Fibroblast of lung (primary cell): Measurements from ENCODE around the gene DENND4A. TPM values are rescaled to one million over a fixed set of nuclear protein-coding genes. Genes with fewer than 3 reads are reported as not detected.

Source experiments
- DNase-seq, 2 donors: peaks; one replicate each; pipeline versions ENCODE4 v3.0.0 to v3.0.0-alpha.2; 2010; ENCODE audit warnings: low read depth in 2 of 2
- H2AFZ ChIP-seq: 2 replicates; pipeline ENCODE4 v1.5.1; 2012; ENCODE audit warnings: low read length, control low read depth, inconsistent platforms
- H3K27ac ChIP-seq: 2 replicates; pipeline ENCODE4 v1.5.1; 2011; ENCODE audit warnings: low read length, control low read depth; ENCODE audit not compliant: insufficient read depth
- H3K27me3 ChIP-seq: 2 replicates; pipeline ENCODE4 v1.5.1; 2011; ENCODE audit warnings: mild to moderate bottlenecking, low read length; ENCODE audit not compliant: control insufficient read depth, insufficient read depth
- H3K36me3 ChIP-seq: 2 replicates; pipeline ENCODE4 v1.5.1; 2011; ENCODE audit warnings: low read length; ENCODE audit not compliant: control insufficient read depth, insufficient read depth
- H3K4me1 ChIP-seq: 2 replicates; pipeline ENCODE4 v1.5.1; 2011; ENCODE audit warnings: low read length; ENCODE audit not compliant: control insufficient read depth, insufficient read depth; ENCODE audit errors: extremely low read depth
- H3K4me2 ChIP-seq: 2 replicates; pipeline ENCODE4 v1.5.1; 2011; ENCODE audit warnings: low read length, control low read depth; ENCODE audit not compliant: insufficient read depth; ENCODE audit errors: extremely low read depth
- H3K4me3 ChIP-seq, 4 experiments: fragments of 200-600 bp in 1 of 4; sonication (generic) in 1 of 4; replicated peaks in 1 of 4; 2 replicates each; pipeline ENCODE4 v1.5.1; 2011 to 2016; ENCODE audit warnings: low read length in 4 of 4, low read depth in 3 of 4, mild to moderate bottlenecking in 3 of 4, control low read depth in 2 of 4, inconsistent platforms in 1 of 4, mixed read lengths in 1 of 4; ENCODE audit not compliant: insufficient read depth in 1 of 4; ENCODE audit errors: control extremely low read depth in 1 of 4
- H3K79me2 ChIP-seq: 2 replicates; pipeline ENCODE4 v1.5.1; 2012; ENCODE audit warnings: mild to moderate bottlenecking, low read length, inconsistent platforms; ENCODE audit not compliant: control insufficient read depth, insufficient read depth
- H3K9ac ChIP-seq: 2 replicates; pipeline ENCODE4 v1.5.1; 2011; ENCODE audit warnings: mild to moderate bottlenecking, low read length, control low read depth; ENCODE audit not compliant: insufficient read depth
- H3K9me3 ChIP-seq: 2 replicates; pipeline ENCODE4 v1.5.1; 2012; ENCODE audit warnings: low read depth, low read length; ENCODE audit not compliant: control insufficient read depth, insufficient read depth
- H4K20me1 ChIP-seq: 2 replicates; pipeline ENCODE4 v1.5.1; 2011; ENCODE audit warnings: low read length; ENCODE audit not compliant: control insufficient read depth, insufficient read depth; ENCODE audit errors: extremely low read depth
- CTCF ChIP-seq, 2 donors: IDR thresholded peaks in 1 of 2; conservative IDR thresholded peaks in 1 of 2; 1 replicate in 1 of 2; 2 replicates in 1 of 2; pipeline ENCODE4 v1.5.1; 2011 to 2012; ENCODE audit warnings: low read length in 2 of 2, control low read depth in 1 of 2, inconsistent platforms in 1 of 2, low read depth in 1 of 2, mild to moderate bottlenecking in 1 of 2
- EZH2 ChIP-seq: IDR thresholded peaks from 2 replicates; pipeline ENCODE4 v1.5.1; 2012; ENCODE audit warnings: low read length, control low read depth, mild to moderate bottlenecking; ENCODE audit errors: missing control alignments
- polyA plus RNA-seq, 2 donors: library from polyadenylated mRNA; depleted of rRNA in 1 of 2; stranded (reverse) in 1 of 2; unstranded in 1 of 2; fragments of >200 nt; gene quantifications; 2 replicates each; pipeline ENCODE4 v1.2.1, GENCODE V29; 2011 to 2012; ENCODE audit warnings: missing spikeins in 1 of 2
- total RNA-seq: library from RNA; depleted of rRNA; stranded (reverse); fragments of >200 nt; gene quantifications from 2 replicates; pipeline ENCODE4 v1.2.1, GENCODE V29; 2014

The DENND4A gene
- total and polyA plus RNA-seq, 2 donors (not counting 1 experiment from before 2014, with no cell fraction given) = 16.7 to 30.6 TPM

- Histone ChIP-seq H3K9me3 (no peaks in the 10 kb centered on the region), H3K36me3 (no peaks in the 10 kb centered on the region), H3K27ac (no peak overlapping the region), H3K4me2 (no peak overlapping the region), H3K4me3 (no peak overlapping the region), H3K4me1 (peaks cover 5% of the 10 kb centered on the region), H4K20me1 (no peaks in the 10 kb centered on the region), H2AFZ (no peak overlapping the region), H3K9ac (no peak overlapping the region), H3K79me2 (no peaks in the 10 kb centered on the region), H3K27me3 (no peaks in the 10 kb centered on the region)
- DNase-seq = no peak
- TF ChIP-seq EZH2 (no peak), CTCF (conservative IDR thresholded peaks at IDR 0.05 in 1 of 2, IDR thresholded peaks at IDR 0.05 in 1 of 2; ENCODE audit: low read depth in 1 of 2, low read length in 2 of 2) (no peak)
Measured at GRCh38 chr15:65801229-65801805, 9.2 kb upstream of the DENND4A start.

GRCh38 chr15:65796610-65797078 lies 4.6 kb upstream of the DENND4A start:
- Histone ChIP-seq H3K27ac (no peak overlapping the region), H3K36me3 (no peaks in the 10 kb centered on the region), H3K27me3 (no peaks in the 10 kb centered on the region), H3K9ac (no peak overlapping the region), H3K9me3 (no peaks in the 10 kb centered on the region), H3K4me2 (peak overlapping the region; percentile 17), H4K20me1 (no peaks in the 10 kb centered on the region), H3K4me3 (no peak overlapping the region), H3K4me1 (peaks cover 5% of the 10 kb centered on the region), H2AFZ (no peak overlapping the region), H3K79me2 (peaks cover under 1% of the 10 kb centered on the region)
- TF ChIP-seq CTCF (conservative IDR thresholded peaks at IDR 0.05 in 1 of 2, IDR thresholded peaks at IDR 0.05 in 1 of 2; ENCODE audit: low read depth in 1 of 2, low read length in 2 of 2) = no peak
- no peak for TF ChIP-seq EZH2
- DNase-seq = peak; percentile 60 to 77

GRCh38 chr15:65795663-65796216 lies 3.6 kb upstream of the DENND4A start:
- Histone ChIP-seq H3K4me3 (no peak overlapping the region), H3K36me3 (no peaks in the 10 kb centered on the region), H3K4me1 (peaks cover 5% of the 10 kb centered on the region), H3K27me3 (no peaks in the 10 kb centered on the region), H3K9ac (no peak overlapping the region), H3K79me2 (peaks cover 9% of the 10 kb centered on the region), H3K27ac (no peak overlapping the region), H2AFZ (no peak overlapping the region), H3K9me3 (no peaks in the 10 kb centered on the region), H4K20me1 (no peaks in the 10 kb centered on the region), H3K4me2 (no peak overlapping the region)
- TF ChIP-seq EZH2 = no peak
- TF ChIP-seq CTCF (conservative IDR thresholded peaks at IDR 0.05 in 1 of 2, IDR thresholded peaks at IDR 0.05 in 1 of 2; ENCODE audit: low read depth in 1 of 2, low read length in 2 of 2) = no peak
- no peak for DNase-seq
